ENCODE results near the gene SMPD4.
"Not testable (repeated sequence)": the region's sequence is repeated elsewhere in the genome, so short reads cannot be mapped to it uniquely, and the experiment has no call there.

The SMPD4 gene

DNA sequence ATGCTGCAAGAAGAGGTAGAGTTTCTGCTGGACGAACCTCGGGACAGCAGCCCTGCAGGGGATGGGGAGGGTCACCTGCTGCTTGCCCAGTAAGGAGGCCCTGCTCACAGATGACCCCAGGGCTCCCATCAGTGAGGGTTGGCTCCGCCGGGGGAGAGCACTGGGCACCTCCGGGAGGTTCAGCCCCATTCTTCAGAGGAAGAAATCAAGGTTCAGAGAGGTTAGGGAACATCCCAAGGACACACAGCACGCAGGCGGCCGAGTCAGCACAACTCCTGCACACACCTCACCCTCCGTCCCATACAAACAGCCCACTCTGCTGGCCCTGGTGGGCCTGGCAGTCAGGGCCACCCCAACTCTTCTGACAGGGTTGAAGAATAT is 24.8 kb downstream of the SMPD4 start:
- no peak overlapping the region for H3K27ac Mint-ChIP-seq
- TF ChIP-seq CTCF (IDR thresholded peaks at IDR 0.05; ENCODE audit: unreplicated experiment in 3 of 3), result no peak
- H3K9me3 Mint-ChIP-seq, result no peaks in the 10 kb centered on the region
- H3K27me3 Mint-ChIP-seq (ENCODE audit: low read depth), result no peaks in the 10 kb centered on the region
- H3K4me1 Mint-ChIP-seq, result no peaks in the 10 kb centered on the region
- peaks cover 17% of the 10 kb centered on the region for H3K36me3 Mint-ChIP-seq (ENCODE audit: low read depth)
- H3K4me3 Mint-ChIP-seq, result no peak overlapping the region

- H3K27ac Mint-ChIP-seq; H3K9me3 Mint-ChIP-seq; H3K4me1 Mint-ChIP-seq; H3K27me3 Mint-ChIP-seq (ENCODE audit: low read depth); H3K4me3 Mint-ChIP-seq: not testable (repeated sequence)
- TF ChIP-seq CTCF (IDR thresholded peaks at IDR 0.05; ENCODE audit: unreplicated experiment in 3 of 3), result peak; percentile 47 to 49 (median 49)
- peaks cover 15% of the 10 kb centered on the region for H3K36me3 Mint-ChIP-seq (ENCODE audit: low read depth)
Measured at GRCh38 chr2:130155956-130156623, 25.3 kb downstream of the SMPD4 start.

DNA sequence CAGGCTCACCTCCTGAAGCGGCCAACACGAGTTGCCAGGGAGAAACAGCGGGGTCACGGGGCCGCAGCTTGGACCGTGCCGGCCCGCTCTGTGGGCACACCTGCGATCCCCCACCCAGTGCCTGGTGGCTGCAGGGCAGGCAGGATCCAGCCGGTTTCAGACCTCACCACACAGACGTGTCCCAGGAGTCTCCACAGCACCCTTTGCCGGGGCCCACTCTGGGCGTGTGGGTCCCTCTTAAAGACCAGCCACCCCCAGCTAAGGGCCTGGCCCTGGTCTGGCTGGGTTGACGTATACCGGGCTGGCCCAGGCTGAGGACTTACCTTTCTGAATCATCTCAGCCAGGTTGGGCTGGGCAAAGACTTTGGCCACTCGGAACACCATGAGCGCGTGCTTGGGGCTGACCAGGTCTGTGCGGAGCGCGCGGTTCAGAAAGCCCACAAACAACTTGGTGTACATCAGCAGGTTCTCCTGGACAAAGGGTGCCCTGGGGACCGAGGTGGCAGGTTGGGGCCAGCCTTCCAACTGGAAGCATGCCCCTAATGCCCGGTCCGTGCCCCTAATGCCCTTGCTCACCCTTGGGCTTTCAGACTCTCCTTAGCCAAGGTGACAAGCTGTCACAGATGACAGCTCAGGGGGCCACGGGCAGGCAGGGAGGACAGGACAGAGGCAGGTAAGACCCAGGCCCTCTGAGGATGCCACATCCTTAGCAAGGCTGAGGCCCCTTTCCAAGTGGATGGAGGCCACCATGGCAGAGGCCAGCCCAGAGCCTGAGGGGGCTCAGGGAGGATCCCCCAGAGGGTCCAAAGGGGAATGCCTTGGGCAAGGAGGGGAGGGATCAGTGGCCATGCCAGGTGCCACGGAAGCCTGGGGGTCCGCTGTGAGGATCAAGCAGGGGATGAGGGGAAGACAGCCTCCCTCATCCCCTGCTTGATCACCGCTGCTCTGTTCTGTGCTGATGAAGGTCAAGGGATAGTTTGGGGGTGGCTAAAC is 26.3 kb downstream of the SMPD4 start:
- Mint-ChIP-seq H3K4me3 (no peak overlapping the region), H3K36me3 (ENCODE audit: low read depth) (peaks cover 10% of the 10 kb centered on the region), H3K4me1 (no peaks in the 10 kb centered on the region), H3K9me3 (no peaks in the 10 kb centered on the region), H3K27me3 (ENCODE audit: low read depth) (no peaks in the 10 kb centered on the region), H3K27ac (no peak overlapping the region)
- TF ChIP-seq CTCF (IDR thresholded peaks at IDR 0.05; ENCODE audit: unreplicated experiment in 3 of 3), result no peak

- not testable (repeated sequence) for H3K36me3 Mint-ChIP-seq (ENCODE audit: low read depth); H3K27ac Mint-ChIP-seq; H3K4me1 Mint-ChIP-seq; H3K4me3 Mint-ChIP-seq; H3K27me3 Mint-ChIP-seq (ENCODE audit: low read depth); H3K9me3 Mint-ChIP-seq
Measured at GRCh38 chr2:130154423-130154770, 27.0 kb downstream of the SMPD4 start.

- not testable (repeated sequence) for H3K9me3 Mint-ChIP-seq; H3K27me3 Mint-ChIP-seq (ENCODE audit: low read depth)
Measured at GRCh38 chr2:130153721-130154422, 27.5 kb downstream of the SMPD4 start.

DNA sequence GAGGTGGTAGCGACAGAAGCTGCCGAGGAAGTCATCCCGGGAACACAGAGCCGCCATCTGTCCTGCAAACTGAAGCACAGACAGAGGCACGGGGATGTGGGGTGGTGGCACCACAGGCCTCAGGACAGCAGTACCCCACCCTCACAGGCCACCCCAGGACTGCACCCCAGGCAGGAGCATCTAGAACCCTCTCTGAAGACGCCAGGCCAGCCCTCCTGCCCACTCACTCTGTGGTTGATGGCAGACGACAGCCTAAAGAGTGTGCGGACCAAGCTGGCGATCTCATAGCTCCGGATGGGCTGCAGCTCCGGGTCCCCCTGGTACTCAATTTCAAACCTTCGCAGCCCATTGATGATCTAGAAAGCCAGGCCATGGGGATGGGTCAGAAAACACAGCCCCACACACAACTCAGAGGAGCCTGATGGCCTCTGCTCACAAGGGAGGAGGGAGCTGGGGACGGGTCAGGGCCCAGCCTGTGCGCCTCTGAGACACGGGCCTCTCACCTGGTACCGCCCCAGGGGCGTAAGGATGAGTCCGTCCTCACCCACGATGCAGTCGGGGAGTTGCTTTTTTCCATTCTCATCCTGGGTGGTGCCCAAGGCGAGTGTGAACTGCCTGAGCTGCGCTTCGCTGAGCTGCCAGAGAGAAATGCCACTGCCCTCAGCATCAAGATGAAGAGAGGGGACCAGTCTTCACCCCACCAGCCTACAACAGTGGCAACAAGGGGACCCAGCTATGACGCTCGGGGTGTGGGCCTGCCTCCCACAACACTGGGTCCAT is 28.4 kb downstream of the SMPD4 start:
- no peak for TF ChIP-seq CTCF (IDR thresholded peaks at IDR 0.05; ENCODE audit: unreplicated experiment in 3 of 3)
- Mint-ChIP-seq H3K27me3 (ENCODE audit: low read depth) (no peaks in the 10 kb centered on the region), H3K4me3 (no peak overlapping the region), H3K9me3 (no peaks in the 10 kb centered on the region), H3K27ac (no peak overlapping the region), H3K4me1 (no peaks in the 10 kb centered on the region), H3K36me3 (ENCODE audit: low read depth) (peaks cover 9% of the 10 kb centered on the region)

More at GRCh38 chr2:130153721-130154422, 27.5 kb downstream of the SMPD4 start:
- H3K4me1 Mint-ChIP-seq; H3K27ac Mint-ChIP-seq; H3K4me3 Mint-ChIP-seq; H3K36me3 Mint-ChIP-seq (ENCODE audit: low read depth): not testable (repeated sequence)

GRCh38 chr2:130152136-130152815 is 29.1 kb downstream of the SMPD4 start:
- not testable (repeated sequence) for H3K4me1 Mint-ChIP-seq; H3K36me3 Mint-ChIP-seq (ENCODE audit: low read depth); H3K27ac Mint-ChIP-seq; H3K4me3 Mint-ChIP-seq; H3K9me3 Mint-ChIP-seq; H3K27me3 Mint-ChIP-seq (ENCODE audit: low read depth)

DNA sequence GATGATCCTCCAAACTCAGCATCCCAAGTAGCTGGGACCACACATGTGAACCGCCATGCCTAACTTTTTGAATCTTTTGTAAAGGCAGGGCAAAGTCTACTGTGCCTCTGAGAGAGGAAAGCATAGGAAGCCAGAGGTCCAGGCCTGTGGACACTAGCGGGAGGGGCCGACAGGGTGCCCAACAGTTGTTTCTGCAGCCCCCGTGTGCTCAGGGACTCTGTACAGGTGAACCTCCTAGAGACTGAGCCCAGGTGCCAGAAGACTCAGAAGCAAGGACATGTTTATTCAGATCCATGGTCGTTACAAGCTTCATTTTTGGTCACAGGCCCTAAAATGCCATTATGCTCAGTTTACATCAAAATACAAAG is 30.3 kb downstream of the SMPD4 start:
- H3K36me3 Mint-ChIP-seq (ENCODE audit: low read depth); H3K27ac Mint-ChIP-seq; H3K9me3 Mint-ChIP-seq; H3K4me1 Mint-ChIP-seq; H3K4me3 Mint-ChIP-seq; H3K27me3 Mint-ChIP-seq (ENCODE audit: low read depth): not testable (repeated sequence)

Data from nephron (organoid).